HFFc6 (cell line): ENCODE results near the gene PCBP4. TPM values are rescaled to one million over a fixed set of nuclear protein-coding genes. Genes with fewer than 3 reads are reported as not detected.

Experiments
- DNase-seq: peaks from one replicate; pipeline ENCODE4 v3.0.0-alpha.2; 2018
- H3K27ac Mint-ChIP-seq: 2 replicates; pipeline ENCODE4 v1.8.0; 2020; ENCODE audit warnings: mild to moderate bottlenecking, mixed read lengths
- H3K27me3 Mint-ChIP-seq: 2 replicates; pipeline ENCODE4 v1.8.0; 2021; ENCODE audit warnings: mild to moderate bottlenecking, moderate library complexity, mixed read lengths; ENCODE audit not compliant: insufficient read depth
- H3K36me3 Mint-ChIP-seq: 2 replicates; pipeline ENCODE4 v1.8.0; 2021; ENCODE audit warnings: low read depth, mixed read lengths
- H3K4me1 Mint-ChIP-seq: 2 replicates; pipeline ENCODE4 v1.8.0; 2020; ENCODE audit warnings: low read depth, mixed read lengths
- H3K4me3 Mint-ChIP-seq: 2 replicates; pipeline ENCODE4 v1.8.0; 2020; ENCODE audit warnings: mild to moderate bottlenecking, moderate library complexity, mixed read lengths
- H3K9me3 Mint-ChIP-seq: 2 replicates; pipeline ENCODE4 v1.8.0; 2020; ENCODE audit warnings: mild to moderate bottlenecking, mixed read lengths
- CTCF ChIP-seq: fragments of 200-600 bp; sonication (generic); IDR thresholded peaks from 2 replicates; pipeline ENCODE4 v1.5.0; 2021; ENCODE audit warnings: antibody characterized with exemption, mild to moderate bottlenecking
- total RNA-seq, 6 experiments: library from RNA; stranded (reverse); fragmentation: NEBNext Ultra II Directional; extraction: Animal tissue kit (Norgen Biotek cat#: 25700); gene quantifications; 2 replicates in 1 of 6; 3 replicates in 5 of 6; pipeline ENCODE4 v1.2.3, GENCODE V29; 2021

PCBP4 gene
- total RNA-seq, 6 experiments from 2014 or later, result 98.6 to 128 (median 110) TPM

- DNase-seq, result no peak
- no peaks in the 10 kb centered on the region for H3K9me3 Mint-ChIP-seq
- H3K4me1 Mint-ChIP-seq, result peaks cover 9% of the 10 kb centered on the region
- no peak overlapping the region for H3K4me3 Mint-ChIP-seq
- H3K27me3 Mint-ChIP-seq, result peaks cover 2% of the 10 kb centered on the region
- no peak overlapping the region for H3K27ac Mint-ChIP-seq
- H3K36me3 Mint-ChIP-seq, result no peaks in the 10 kb centered on the region
- no peak for TF ChIP-seq CTCF
These were observed 43.2 kb upstream of the PCBP4 start for GRCh38 chr3:52010431-52010830.

GRCh38 chr3:52007291-52007690, 40.0 kb upstream of the PCBP4 start:
- TF ChIP-seq CTCF, result no peak
- Mint-ChIP-seq H3K4me3 (no peak overlapping the region), H3K36me3 (no peaks in the 10 kb centered on the region), H3K27me3 (peaks cover 5% of the 10 kb centered on the region), H3K27ac (no peak overlapping the region), H3K9me3 (no peaks in the 10 kb centered on the region), H3K4me1 (peaks cover 20% of the 10 kb centered on the region)
- DNase-seq, result no peak

- no peak for TF ChIP-seq CTCF
- H3K36me3 Mint-ChIP-seq, result no peaks in the 10 kb centered on the region
These were observed 39.5 kb upstream of the PCBP4 start for GRCh38 chr3:52006820-52007133.

GRCh38 chr3:52006017-52006819, 39.0 kb upstream of the PCBP4 start:
- Mint-ChIP-seq H3K4me3 (peak overlapping the region; percentile 32), H3K27me3 (peaks cover 5% of the 10 kb centered on the region), H3K9me3 (no peaks in the 10 kb centered on the region), H3K36me3 (no peaks in the 10 kb centered on the region), H3K27ac (peak overlapping the region; percentile 58), H3K4me1 (peaks cover 20% of the 10 kb centered on the region)
- no peak for DNase-seq
- TF ChIP-seq CTCF, result no peak

More at GRCh38 chr3:52006820-52007133, 39.5 kb upstream of the PCBP4 start:
- Mint-ChIP-seq H3K4me3 (no peak overlapping the region), H3K9me3 (no peaks in the 10 kb centered on the region), H3K27ac (no peak overlapping the region), H3K27me3 (peaks cover 5% of the 10 kb centered on the region), H3K4me1 (peaks cover 20% of the 10 kb centered on the region)
- DNase-seq, result no peak

- H3K36me3 Mint-ChIP-seq, result no peaks in the 10 kb centered on the region
- H3K4me1 Mint-ChIP-seq, result peaks cover 20% of the 10 kb centered on the region
- H3K4me3 Mint-ChIP-seq, result peak overlapping the region; percentile 32
- peak overlapping the region; percentile 58 for H3K27ac Mint-ChIP-seq
- no peak for DNase-seq
- TF ChIP-seq CTCF, result no peak
- H3K9me3 Mint-ChIP-seq, result no peaks in the 10 kb centered on the region
- H3K27me3 Mint-ChIP-seq, result peaks cover 5% of the 10 kb centered on the region
These were observed 38.3 kb upstream of the PCBP4 start for GRCh38 chr3:52005571-52005986.
